SJCRH30 (cell line): Measurements from ENCODE around the gene CBX4. TPM values are rescaled to one million over a fixed set of nuclear protein-coding genes. Genes with fewer than 3 reads are reported as not detected.

Experiments
- DNase-seq, 2 experiments: peaks; one replicate each; pipeline ENCODE4 v3.0.0-alpha.2; 2015 to 2020
- H3K27ac ChIP-seq: fragments of 250-450 bp; sonication (Bioruptor Pico); 2 replicates; pipeline ENCODE4 v1.5.1; 2020; ENCODE audit warnings: mild to moderate bottlenecking, moderate library complexity
- H3K27me3 ChIP-seq: fragments of 250-450 bp; sonication (Bioruptor Pico); 2 replicates; pipeline ENCODE4 v1.5.1; 2020; ENCODE audit warnings: mild to moderate bottlenecking, moderate library complexity
- H3K36me3 ChIP-seq: fragments of 250-450 bp; sonication (Bioruptor Pico); 2 replicates; pipeline ENCODE4 v1.5.1; 2020; ENCODE audit warnings: mild to moderate bottlenecking, moderate library complexity
- H3K4me1 ChIP-seq: fragments of 250-450 bp; sonication (Bioruptor Pico); 2 replicates; pipeline ENCODE4 v1.5.1; 2020; ENCODE audit warnings: mild to moderate bottlenecking, moderate library complexity
- H3K4me3 ChIP-seq: fragments of 250-450 bp; sonication (Bioruptor Pico); 2 replicates; pipeline ENCODE4 v1.5.1; 2020; ENCODE audit warnings: mild to moderate bottlenecking, moderate library complexity
- H3K9me3 ChIP-seq: fragments of 250-450 bp; sonication (Bioruptor Pico); replicated peaks from 2 replicates; pipeline ENCODE4 v1.5.1; 2020; ENCODE audit warnings: mild to moderate bottlenecking, moderate library complexity
- total RNA-seq: library from RNA; depleted of rRNA; stranded (reverse); fragments of >200 nt; shearing (Covaris generic); gene quantifications from 2 replicates; pipeline ENCODE4 v1.2.3, GENCODE V29; 2014

The CBX4 gene
- total RNA-seq, 1 experiment from 2014 or later, result 30.2 TPM

- H3K27ac ChIP-seq, result no peak overlapping the region
- H3K4me1 ChIP-seq, result peaks cover 18% of the 10 kb centered on the region
- H3K27me3 ChIP-seq, result peaks cover 18% of the 10 kb centered on the region
- no peak for DNase-seq
- peaks cover 10% of the 10 kb centered on the region for H3K36me3 ChIP-seq
- H3K4me3 ChIP-seq, result peak overlapping the region; percentile 66
- H3K9me3 ChIP-seq, result no peaks in the 10 kb centered on the region
These were observed 1.2 kb upstream of the CBX4 start for GRCh38 chr17:79840269-79840988.

DNA sequence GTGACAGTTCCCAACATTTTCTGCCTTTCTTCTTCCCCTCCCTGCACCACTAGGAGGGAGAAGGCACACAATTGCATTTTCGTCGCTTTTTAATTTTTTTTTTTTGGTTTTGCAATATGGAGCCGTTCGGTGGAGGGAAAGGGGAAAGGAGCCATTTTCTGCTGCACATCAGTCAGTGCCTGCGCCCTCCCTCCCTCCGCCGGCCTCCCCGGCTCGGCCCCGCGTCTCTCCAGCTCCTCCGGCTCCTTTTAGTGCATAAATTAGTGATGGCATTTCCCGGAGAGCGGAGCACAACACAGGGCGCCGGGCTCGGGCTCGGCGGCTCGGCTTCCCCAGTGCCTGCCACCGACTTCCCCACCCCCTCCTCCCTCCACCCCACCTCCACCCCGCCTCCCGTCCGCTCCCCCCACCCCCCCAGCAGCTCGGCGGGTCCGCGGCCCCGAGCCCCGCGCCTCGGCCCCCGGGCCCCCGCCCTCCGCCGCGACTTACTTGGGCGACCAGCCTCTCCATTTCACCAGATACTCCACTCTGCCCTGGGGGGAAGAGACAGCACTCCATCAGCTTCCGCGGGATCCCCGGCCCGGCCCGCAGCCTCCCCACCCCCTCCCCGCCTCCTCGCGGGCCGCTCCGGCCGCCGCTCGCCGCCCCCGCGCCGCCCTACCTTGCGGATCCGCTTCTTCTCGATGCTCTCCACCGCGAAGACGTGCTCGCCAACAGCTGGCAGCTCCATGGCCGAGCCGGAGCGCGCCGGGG, 542 bp downstream of the CBX4 start:
- peaks cover 12% of the 10 kb centered on the region for H3K4me1 ChIP-seq

DNA sequence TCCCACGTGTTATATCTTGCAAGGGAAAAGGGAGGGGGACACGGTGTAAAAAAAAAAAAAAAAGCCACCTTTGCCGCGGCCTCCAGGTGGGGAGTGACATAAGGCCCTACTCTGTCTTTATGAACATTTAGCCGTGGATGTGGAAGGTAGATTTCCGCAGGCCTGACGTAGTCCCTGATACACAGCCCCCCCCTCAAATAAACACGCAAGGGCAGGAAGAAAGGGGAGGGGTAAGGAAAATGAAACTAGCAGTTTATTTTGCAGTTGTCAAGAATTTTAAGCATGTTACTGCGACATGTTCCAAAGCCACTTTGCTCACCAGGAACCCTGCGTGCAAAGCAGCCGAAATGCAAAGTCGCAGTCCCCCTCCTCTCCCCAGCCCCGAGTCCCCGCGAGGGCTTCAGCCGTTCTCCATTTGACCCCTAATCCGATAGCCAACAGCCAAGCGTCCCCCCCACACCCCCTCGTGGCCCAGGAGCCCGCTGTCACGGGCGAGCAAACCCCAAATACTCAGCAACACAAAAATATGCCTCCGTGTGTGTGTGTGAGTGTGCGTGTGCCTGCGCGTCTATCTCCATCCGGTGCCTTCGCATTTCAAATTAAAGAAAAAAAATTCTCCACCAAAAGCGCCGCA, 1.2 kb downstream of the CBX4 start:
- Histone ChIP-seq H3K27me3 (peaks cover 15% of the 10 kb centered on the region), H3K4me1 (peaks cover 12% of the 10 kb centered on the region), H3K9me3 (no peaks in the 10 kb centered on the region), H3K4me3 (peak overlapping the region; percentile 66), H3K27ac (peak overlapping the region; percentile 36; the same call in 1 of the 2 replicates), H3K36me3 (peaks cover 29% of the 10 kb centered on the region)
- DNase-seq, result no peak

More for the DNA sequence above, 542 bp downstream of the CBX4 start:
- H3K27ac ChIP-seq, result peak overlapping the region; percentile 36; the same call in 1 of the 2 replicates
- H3K36me3 ChIP-seq, result peaks cover 22% of the 10 kb centered on the region
- peaks cover 15% of the 10 kb centered on the region for H3K27me3 ChIP-seq
- peak overlapping the region; percentile 66 for H3K4me3 ChIP-seq
- DNase-seq, result peak; percentile 73 to 78
- no peaks in the 10 kb centered on the region for H3K9me3 ChIP-seq

- peaks cover 7% of the 10 kb centered on the region for H3K27me3 ChIP-seq
- peak overlapping the region; percentile 66 for H3K4me3 ChIP-seq
- no peak overlapping the region for H3K27ac ChIP-seq
- H3K4me1 ChIP-seq, result peaks cover 12% of the 10 kb centered on the region
- DNase-seq, result peak; percentile 49 to 54
- no peaks in the 10 kb centered on the region for H3K9me3 ChIP-seq
- peaks cover 30% of the 10 kb centered on the region for H3K36me3 ChIP-seq
These were observed 2.0 kb downstream of the CBX4 start for GRCh38 chr17:79836972-79837887.

DNA sequence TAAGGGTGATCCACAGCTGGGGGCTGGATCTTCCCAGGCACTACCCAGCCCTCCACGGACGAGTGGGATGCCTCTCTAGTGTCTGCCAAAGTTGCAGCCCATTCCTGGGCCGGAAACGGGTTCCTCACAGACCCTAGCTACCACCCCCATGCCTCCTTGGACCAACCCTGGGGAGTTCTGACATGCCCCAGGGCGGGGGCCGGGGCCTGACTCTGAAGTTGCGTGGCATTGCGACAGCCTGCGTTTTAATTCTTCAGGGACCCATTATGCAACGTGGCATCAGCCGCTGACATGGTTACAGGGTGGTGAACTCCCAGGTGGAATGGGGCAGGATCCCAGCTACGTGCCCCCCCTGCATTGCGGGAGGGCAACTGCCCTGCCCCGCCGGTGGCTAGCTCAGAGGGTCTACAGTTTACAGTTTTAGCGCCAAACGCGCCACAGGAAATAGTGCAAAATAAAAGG, 2.7 kb downstream of the CBX4 start:
- H3K4me3 ChIP-seq, result 0 out of 2 replicates have a peak overlapping the region, but pooled peaks have one; percentile 66
- no peak for DNase-seq

DNA sequence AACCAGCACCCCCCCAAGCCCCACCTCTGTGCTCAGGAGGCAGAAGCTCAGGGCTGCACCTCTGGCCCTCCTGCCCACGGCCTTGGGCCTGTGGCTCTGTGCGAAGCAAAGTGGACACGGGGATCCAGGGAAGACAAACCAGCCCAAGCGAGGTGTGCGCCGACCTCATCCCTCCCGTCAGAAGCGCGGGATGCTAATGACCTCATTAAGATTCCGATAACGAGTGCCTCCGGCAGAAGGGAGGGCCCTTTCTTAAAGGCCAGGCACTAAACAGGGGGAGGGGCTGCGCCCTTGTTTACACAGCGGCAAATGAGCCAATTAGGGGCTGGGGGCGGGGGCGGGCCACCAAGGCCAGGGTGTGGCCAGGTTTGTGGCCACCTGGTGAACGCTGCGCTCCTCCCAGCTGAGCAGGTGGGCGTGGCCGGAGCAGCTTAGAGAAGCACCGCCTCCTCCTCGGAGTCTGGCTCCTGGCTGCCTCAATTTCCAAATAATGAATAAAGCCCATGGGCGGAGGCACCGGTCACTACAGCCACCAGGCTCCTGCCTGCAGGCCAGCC, 3.2 kb downstream of the CBX4 start:
- H3K36me3 ChIP-seq, result peaks cover 30% of the 10 kb centered on the region
- DNase-seq, result no peak
- H3K4me3 ChIP-seq, result no peak overlapping the region
- H3K27me3 ChIP-seq, result no peaks in the 10 kb centered on the region
- peaks cover 12% of the 10 kb centered on the region for H3K4me1 ChIP-seq
- H3K9me3 ChIP-seq, result no peaks in the 10 kb centered on the region
- no peak overlapping the region for H3K27ac ChIP-seq

More for the DNA sequence above, 2.7 kb downstream of the CBX4 start:
- Histone ChIP-seq H3K27me3 (peaks cover under 1% of the 10 kb centered on the region; the same call in 1 of the 2 replicates), H3K9me3 (no peaks in the 10 kb centered on the region), H3K36me3 (peaks cover 30% of the 10 kb centered on the region), H3K4me1 (peaks cover 12% of the 10 kb centered on the region), H3K27ac (no peak overlapping the region)

GRCh38 chr17:79835470-79835899, 3.8 kb downstream of the CBX4 start:
- H3K27ac ChIP-seq, result no peak overlapping the region
- H3K27me3 ChIP-seq, result no peaks in the 10 kb centered on the region
- H3K4me3 ChIP-seq, result no peak overlapping the region
- no peak for DNase-seq
- H3K9me3 ChIP-seq, result no peaks in the 10 kb centered on the region
- peaks cover 12% of the 10 kb centered on the region for H3K4me1 ChIP-seq
- H3K36me3 ChIP-seq, result peaks cover 30% of the 10 kb centered on the region

GRCh38 chr17:79834565-79835469, 4.4 kb downstream of the CBX4 start:
- peaks cover 12% of the 10 kb centered on the region for H3K4me1 ChIP-seq
- no peaks in the 10 kb centered on the region for H3K9me3 ChIP-seq
- H3K36me3 ChIP-seq, result peaks cover 30% of the 10 kb centered on the region
- DNase-seq, result no peak
- no peak overlapping the region for H3K27ac ChIP-seq
- H3K4me3 ChIP-seq, result no peak overlapping the region
- no peaks in the 10 kb centered on the region for H3K27me3 ChIP-seq

- Histone ChIP-seq H3K27me3 (no peaks in the 10 kb centered on the region), H3K27ac (no peak overlapping the region), H3K9me3 (no peaks in the 10 kb centered on the region), H3K36me3 (peaks cover 30% of the 10 kb centered on the region), H3K4me1 (peaks cover 12% of the 10 kb centered on the region), H3K4me3 (no peak overlapping the region)
- no peak for DNase-seq
These were observed 5.3 kb downstream of the CBX4 start for GRCh38 chr17:79833744-79834564.

- Histone ChIP-seq H3K4me1 (peaks cover 12% of the 10 kb centered on the region), H3K9me3 (no peaks in the 10 kb centered on the region), H3K27me3 (no peaks in the 10 kb centered on the region)
These were observed 6.2 kb downstream of the CBX4 start for GRCh38 chr17:79833110-79833450.

DNA sequence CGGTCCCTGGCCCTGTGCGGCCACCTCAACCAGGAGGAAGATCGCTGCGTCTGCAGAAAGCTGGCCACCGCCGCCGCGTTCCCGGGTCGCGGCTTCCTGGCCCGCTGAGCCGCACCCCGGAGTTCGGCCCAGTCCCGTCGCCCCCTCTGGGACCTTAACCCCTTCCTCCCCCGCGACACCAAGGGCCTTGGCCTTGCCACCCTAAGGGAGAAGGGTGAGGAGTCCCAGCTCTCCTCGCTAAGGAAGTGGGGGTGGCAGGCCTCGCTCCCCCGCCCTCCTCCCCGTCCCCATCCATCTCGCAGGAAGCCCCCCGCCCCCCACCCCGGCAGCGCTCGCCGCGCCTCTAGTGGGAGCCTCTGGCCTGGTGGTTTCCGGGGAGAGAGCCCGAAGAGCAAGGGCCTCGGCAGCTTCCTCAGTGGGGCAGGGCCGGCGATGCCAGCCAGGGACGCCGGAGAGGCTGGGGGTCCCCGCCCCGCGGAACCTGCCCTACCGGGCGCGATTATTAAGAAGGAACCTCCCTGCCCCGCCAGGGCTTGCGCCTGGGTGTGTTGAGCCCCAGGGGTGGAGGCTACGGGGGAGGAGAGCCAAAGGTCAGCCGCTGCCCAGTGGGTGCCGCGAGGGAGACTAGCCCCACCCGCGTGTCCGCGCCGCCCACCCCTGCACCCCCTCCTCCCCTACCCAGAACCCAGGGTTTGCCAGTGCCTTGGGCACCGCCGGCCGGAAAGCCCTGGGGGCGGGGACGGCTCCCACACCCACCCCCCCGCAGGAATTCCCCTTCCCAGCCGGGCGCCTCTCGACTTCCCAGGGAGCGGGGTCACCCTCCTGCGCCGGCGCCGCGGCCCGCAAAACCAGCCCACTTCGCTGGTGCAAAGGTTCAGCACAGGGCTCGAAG, 6.8 kb downstream of the CBX4 start:
- no peaks in the 10 kb centered on the region for H3K9me3 ChIP-seq
- H3K4me3 ChIP-seq, result no peak overlapping the region
- DNase-seq, result no peak
- H3K27ac ChIP-seq, result no peak overlapping the region
- H3K27me3 ChIP-seq, result no peaks in the 10 kb centered on the region
- H3K36me3 ChIP-seq, result peaks cover 30% of the 10 kb centered on the region
- peaks cover 10% of the 10 kb centered on the region for H3K4me1 ChIP-seq

More at GRCh38 chr17:79833110-79833450, 6.2 kb downstream of the CBX4 start:
- Histone ChIP-seq H3K36me3 (peaks cover 30% of the 10 kb centered on the region), H3K4me3 (no peak overlapping the region), H3K27ac (no peak overlapping the region)
- no peak for DNase-seq
